OCI-LY3 (cell line): ENCODE data around the gene NRG3.

Source experiments
- CTCF ChIP-seq: fragments of 200-600, 300-600 bp; sonication (generic); IDR thresholded peaks from 2 replicates; pipeline ENCODE4 v1.5.1; 2014; ENCODE audit warnings: antibody characterized with exemption, low read length, low read depth
- EZH2phosphoT487 ChIP-seq: fragments of 200-600 bp; shearing (Covaris generic); IDR thresholded peaks from 2 replicates; pipeline ENCODE4 v1.6.1; 2018; ENCODE audit warnings: antibody characterized with exemption, mixed run types, low read depth

- TF ChIP-seq CTCF: no peak
- no peak for TF ChIP-seq EZH2phosphoT487
Observed at GRCh38 chr10:82071231-82071630, 196.2 kb downstream of the NRG3 start.
